CD4-positive, alpha-beta T cell treated with Interleukin-17A for 4 hours (primary cell): ENCODE measurements around the gene TREM2.
"Not testable (repeated sequence)": the region's sequence is repeated elsewhere in the genome, so short reads cannot be mapped to it uniquely, and the experiment has no call there.

Source experiments
- DNase-seq: peaks from one replicate; pipeline ENCODE4 v3.0.0-alpha.2; 2020; ENCODE audit warnings: mixed read lengths

The TREM2 gene

GRCh38 chr6:41153992-41154625 lies 8.8 kb downstream of the TREM2 start, which contains the start of gene TREML1:
TREML1 (minus strand) TSS chr6:41154347; CDS start chr6:41154288, 59 bp downstream.
- no peak for DNase-seq

GRCh38 chr6:41153451-41153850 lies 9.5 kb downstream of the TREM2 start:
- no peak for DNase-seq

DNA sequence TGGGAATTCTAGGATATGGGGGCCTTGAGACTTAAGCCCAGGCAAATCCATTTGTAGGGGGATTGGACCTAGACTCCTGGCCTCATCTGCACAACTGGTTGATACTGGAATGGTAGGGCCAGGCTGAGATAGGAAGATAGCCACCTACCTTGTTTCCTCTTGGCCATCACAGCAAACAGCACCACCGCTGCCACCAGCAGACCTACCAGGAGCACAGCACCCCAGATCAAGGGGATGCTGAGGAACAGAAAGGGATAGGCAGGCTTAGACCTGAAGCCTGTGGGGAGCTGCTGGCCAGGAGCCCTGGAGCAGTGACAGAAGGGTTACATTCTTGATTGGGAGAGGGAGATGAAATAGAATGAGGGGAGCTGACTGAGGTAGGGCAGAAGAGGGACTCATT lies 12.2 kb downstream of the TREM2 start:
- no peak for DNase-seq

- DNase-seq = no peak
These were observed 15.0 kb downstream of the TREM2 start for GRCh38 chr6:41147917-41148316.

DNA sequence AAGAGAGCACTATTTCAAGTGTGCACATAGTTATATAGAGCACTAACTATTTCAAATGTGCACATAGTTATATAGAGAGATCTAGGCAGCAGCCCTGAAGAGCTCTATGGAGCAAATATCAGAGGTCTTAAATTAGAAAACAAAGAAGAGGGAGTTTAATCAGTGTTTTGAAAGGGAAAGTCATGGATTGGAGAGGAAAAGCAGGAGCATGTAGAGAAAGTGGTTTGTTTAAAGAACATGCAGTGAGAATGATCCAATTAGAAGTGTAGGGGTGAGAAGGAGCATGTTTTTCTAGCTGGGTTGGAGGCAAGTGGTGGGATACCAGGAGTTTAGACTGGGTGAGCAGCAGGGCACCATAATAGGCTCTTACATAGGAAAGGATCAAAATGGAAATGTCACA lies 26.0 kb downstream of the TREM2 start:
- DNase-seq = no peak

DNA sequence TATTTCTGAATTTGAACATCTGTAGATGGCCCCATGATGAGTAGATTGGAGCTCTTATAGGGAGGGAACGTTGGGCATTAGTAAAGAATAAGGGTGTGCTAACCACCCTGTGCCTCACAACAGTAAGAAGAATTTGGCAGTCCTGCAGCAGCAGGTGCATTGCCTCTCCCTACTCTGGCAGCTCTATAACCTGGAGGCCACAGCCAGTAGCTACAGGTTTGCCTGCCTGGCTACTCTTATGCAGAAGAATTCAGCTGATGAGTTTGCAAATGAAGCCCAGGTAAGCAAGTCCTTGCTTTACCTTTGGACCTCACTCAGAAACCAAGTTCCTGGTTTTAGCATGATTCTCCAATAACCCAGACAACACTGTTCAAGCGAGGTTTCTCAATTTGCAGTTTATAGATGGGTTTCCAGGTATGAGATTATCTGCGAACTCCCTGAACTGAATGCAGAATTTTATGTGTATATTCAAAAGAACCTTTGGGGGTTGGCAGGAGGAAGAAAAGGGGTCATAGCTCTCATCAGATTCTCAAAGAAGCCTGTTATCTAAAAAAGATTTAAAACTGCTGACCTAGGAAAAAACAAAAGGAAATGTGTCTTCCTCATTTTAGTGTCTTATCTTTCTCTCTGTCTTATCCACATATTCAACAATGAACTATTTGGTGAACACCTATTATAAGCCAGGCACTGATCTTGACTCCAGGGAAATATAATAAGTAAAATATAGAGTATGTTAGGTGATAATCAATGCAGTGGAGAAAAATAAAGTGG lies 27.7 kb downstream of the TREM2 start:
- no peak for DNase-seq

GRCh38 chr6:41132254-41132653 lies 30.7 kb downstream of the TREM2 start:
- no peak for DNase-seq

DNA sequence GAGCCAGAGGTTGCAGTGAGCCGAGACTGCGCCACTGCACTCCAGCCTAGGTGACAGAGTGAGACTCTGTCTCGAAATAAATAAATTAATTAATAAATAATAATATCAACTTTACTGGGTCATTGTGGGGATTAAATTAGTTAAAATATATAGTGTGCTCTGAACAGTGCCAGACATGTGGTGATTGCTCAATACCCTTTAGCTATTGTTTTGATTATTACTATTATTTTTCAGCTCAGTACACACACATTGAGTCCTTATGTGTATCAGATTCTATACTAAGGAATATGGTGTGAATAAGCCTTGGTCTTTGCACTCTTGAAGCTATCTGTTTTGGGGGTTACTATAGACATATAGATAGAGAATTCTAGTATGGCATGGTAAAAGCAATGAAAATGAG lies 37.6 kb downstream of the TREM2 start:
- DNase-seq = no peak

DNA sequence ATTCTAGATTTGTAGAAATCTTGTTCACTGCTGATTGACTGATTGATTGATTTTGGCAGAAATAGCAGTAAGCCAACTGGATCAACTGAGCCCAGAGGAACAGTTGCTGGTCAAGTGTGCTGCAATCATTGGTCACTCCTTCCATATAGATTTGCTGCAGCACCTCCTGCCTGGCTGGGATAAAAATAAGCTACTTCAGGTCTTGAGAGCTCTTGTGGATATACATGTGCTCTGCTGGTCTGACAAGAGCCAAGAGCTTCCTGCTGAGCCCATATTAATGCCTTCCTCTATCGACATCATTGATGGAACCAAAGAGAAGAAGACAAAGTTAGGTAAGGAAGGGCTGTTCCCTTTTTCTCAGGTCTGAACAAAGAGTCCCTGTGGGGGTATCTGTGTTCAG lies 40.0 kb downstream of the TREM2 start:
- DNase-seq = no peak

- no peak for DNase-seq
These were observed 40.5 kb downstream of the TREM2 start for GRCh38 chr6:41122373-41122772.

DNA sequence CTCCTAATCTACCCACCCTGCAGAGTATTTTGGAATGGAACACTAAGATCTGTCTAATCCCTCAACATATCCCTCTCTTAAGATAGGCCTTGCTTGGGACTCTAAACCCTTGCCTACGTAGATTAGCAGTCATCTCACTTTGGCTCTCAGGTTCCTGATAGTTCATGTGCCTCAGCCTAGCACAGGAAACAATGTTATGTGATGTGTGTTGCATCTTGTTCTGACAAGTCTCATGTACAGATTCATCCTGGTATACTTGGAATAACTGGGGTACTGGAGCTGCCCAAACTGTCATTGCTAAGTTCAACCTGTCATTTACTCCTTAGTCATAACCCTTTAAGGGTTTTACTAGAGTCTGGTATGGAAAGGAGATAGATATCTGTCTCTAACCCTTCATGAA lies 42.9 kb downstream of the TREM2 start:
- no peak for DNase-seq

DNA sequence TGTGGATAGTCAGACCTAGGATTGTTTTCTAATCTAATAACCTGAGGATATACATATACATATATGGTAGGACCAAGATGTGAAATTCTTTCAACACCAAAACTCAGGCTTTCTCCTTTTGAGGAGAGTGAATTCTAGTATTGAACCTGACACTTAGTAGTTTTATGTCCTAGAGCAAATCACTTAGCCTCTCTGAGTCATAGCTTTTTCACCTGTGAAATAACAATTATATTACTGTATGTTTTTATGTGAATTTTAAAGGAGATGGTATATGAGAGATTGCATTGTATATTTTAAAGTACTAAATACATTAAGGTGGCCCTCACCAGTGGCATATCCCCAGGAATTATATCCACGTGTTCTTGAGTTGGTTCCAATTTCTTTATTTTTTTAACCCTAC lies 43.4 kb downstream of the TREM2 start:
- no peak for DNase-seq

DNA sequence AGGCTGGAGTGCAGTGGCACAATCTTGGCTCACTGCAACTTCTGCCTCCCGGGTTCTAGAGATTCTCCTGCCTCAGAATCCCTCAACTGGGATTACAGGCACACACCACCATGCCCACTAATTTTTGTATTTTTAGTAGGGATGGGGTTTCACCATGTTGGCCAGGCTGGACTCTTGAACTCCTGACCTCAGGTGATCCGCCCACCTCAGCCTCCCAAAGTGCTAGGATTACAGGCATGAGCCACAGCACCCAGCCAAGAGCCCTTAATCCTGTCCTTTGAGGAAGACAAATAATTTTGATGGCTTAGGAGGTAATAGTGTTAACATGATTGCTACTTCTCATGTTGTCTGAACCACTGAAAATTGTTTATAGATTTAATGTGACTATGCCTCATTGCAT lies 47.9 kb downstream of the TREM2 start:
- DNase-seq = not testable (repeated sequence)

DNA sequence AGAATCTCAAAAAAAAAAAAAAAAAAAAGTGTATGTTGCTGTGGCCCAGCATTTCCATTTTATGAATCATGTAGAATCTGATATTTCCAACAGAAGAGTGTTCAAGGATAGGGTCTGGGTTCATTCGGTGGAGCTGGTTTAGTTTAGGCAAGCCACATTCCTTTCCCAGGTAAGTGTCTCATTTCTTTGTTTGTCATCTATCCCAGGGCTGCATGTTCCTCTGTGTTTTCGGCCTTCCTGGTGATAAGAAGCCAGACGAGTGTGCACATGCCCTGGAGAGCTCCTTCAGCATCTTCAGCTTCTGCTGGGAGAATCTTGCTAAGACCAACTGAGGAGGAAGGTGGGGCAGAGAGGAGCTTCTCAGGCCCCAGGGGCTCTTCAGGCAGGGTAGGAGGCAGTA lies 51.9 kb downstream of the TREM2 start:
- DNase-seq = no peak
